ENCODE data around the gene HAP1.

DNA sequence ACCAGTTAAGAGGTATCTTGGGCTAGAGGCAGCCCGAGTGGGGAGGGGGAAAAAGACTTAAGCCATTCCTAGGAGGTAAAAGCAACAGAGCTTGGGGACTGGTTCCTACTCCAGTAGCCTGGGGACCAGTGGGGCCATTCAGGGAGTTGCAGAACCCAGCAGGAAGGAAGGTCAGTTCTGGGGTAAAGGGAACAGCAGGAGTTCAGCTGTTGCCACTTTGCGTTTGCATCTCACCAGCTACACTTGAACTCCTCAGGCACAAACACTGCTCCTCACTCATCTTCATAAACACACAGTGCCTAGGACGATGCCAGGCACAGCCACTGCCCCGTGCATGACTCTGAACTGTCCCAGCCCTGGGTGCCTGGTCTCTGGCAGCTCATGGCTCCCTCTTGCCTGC is 4.0 kb downstream of the HAP1 start:
- TF ChIP-seq, protein P1, sequence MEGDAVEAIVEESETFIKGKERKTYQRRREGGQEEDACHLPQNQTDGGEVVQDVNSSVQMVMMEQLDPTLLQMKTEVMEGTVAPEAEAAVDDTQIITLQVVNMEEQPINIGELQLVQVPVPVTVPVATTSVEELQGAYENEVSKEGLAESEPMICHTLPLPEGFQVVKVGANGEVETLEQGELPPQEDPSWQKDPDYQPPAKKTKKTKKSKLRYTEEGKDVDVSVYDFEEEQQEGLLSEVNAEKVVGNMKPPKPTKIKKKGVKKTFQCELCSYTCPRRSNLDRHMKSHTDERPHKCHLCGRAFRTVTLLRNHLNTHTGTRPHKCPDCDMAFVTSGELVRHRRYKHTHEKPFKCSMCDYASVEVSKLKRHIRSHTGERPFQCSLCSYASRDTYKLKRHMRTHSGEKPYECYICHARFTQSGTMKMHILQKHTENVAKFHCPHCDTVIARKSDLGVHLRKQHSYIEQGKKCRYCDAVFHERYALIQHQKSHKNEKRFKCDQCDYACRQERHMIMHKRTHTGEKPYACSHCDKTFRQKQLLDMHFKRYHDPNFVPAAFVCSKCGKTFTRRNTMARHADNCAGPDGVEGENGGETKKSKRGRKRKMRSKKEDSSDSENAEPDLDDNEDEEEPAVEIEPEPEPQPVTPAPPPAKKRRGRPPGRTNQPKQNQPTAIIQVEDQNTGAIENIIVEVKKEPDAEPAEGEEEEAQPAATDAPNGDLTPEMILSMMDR (conservative IDR thresholded peaks at IDR 0.05 in 1 of 2, IDR thresholded peaks at IDR 0.05 in 1 of 2; ENCODE audit: low read depth in 1 of 2, low read length in 2 of 2): no peak
- TF ChIP-seq EZH2 (IDR thresholded peaks at IDR 0.05; ENCODE audit: low read length, missing control alignments): no peak

Data from fibroblast of lung (primary cell).